ENCODE measurements around the gene HOXB4.

The HOXB4 gene

GRCh38 chr17:48558057-48558830 lies 19.9 kb downstream of the HOXB4 start:
- DNase-seq = no peak

DNA sequence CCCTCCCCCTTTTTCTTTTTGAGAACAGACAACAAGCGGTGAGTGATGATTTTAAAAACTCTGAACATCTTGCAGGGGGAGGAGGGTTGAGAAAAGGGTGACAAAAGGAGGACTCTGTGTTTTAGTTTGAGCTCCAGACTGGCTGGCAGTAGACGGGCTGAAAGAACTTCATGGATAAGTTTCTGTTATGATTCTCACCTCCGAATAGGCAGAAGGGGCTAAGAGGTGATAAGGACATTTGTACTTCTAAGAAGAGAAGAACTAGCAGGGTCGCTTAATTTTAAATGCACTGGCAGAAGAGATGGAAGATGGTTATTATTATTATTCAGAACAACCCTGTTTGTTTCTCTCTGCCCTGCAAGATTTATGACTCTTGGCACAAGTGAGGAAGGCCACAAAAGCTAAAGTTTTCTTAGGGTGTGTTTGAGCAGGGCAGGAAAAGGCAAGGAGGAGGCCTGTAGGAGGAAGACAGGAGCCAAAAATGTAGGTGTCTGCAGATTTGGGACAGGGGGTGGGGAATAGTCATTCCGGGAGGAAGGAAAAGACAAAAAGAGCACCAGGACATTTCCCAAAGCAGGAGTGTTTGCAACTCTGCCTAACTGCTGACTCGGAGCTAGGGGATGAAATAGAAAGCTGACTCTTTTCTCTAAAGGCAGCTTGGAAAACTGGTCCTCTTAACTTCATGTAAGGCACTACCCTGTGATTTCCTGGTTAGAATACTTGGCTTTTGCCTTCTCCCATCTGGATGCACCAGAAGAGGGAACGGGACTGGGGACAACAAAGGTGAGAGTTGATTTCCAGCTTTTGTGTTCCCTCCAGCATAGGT lies 21.4 kb downstream of the HOXB4 start:
- DNase-seq = no peak

DNA sequence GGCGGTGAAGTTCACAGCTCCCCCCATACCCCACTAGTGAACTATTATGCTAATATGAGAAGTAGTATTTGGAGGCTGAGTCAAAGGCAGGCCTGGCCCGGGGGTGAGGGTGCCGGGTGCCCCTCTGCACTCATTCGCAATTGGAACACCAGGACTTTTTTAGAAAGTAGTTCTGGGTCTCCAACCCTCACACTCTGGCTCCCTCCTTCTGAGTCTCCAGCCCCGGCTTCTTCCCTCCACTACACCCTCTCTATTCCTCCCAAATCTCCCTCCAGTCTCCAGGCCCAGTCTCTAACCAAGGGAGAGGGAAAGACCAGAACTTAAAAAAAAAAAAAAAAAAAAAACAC lies 21.9 kb downstream of the HOXB4 start:
- no peak for DNase-seq

DNA sequence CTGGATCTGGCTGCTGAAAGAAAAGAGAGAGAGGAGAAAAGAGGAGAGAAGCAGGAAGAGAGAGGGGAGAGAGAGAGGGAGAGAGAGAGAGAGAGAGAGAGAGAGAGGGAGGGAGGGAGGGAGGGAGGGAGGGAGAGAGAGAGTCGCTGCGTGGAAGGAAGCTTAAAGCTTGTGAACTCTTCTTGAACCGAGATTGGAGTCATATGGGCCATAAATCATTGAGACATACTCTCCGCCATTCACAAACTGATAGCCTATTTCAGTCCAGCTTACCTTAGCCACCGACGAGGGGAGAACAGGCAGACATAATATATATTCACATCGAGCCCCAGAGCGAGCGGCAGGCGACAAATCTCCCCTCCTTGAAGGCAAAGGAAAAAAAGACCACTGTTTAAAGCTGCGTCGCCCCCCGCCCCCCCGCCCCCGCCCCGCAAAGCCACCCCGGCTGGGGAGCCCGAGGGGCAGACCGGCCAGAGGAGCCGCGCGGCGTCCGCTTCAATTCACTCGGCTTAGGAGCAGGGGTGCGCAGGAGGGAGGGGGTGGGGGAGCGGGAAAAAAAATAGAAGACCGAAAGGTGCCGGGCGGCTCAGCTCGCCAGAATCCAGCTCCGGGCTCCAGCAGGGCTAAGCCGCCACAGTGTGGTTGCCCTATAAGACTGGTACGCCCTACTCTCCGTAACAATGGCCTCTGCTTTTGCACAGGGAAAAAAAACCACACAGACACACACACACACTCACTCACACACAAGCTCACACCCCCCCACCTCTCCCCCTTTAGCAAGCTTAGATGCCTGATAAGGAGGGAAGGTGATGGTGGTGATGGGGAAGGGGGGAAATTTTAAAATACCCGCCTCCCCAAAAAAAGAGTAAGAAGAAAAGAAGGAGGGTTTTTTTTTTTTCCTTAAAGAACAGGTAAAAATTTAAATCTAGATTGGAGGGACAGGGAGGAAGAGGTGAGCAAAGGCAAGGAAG lies 22.6 kb downstream of the HOXB4 start:
- DNase-seq = peak; percentile 81

GRCh38 chr17:48554412-48555257 lies 23.5 kb downstream of the HOXB4 start:
- peak; percentile 34 for DNase-seq

DNA sequence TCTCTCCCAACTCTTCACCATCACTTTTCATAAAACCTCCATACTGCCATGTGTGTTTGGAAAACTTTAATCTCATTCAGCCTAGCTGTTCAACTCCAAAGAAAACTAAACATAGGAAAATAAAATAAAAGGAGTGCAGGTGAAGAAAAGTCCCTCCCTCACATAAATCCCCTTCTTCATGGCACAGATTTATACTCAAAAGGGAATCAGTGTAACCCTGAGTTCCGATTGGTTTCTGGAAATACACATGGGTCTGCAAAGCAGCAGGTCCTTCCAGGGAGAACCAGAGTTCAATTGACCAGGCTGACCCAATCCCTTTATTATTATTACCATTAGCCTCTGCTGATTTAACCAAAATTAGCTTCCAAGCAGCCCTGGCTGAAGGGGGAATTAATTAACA lies 24.3 kb downstream of the HOXB4 start:
- DNase-seq = no peak

DNA sequence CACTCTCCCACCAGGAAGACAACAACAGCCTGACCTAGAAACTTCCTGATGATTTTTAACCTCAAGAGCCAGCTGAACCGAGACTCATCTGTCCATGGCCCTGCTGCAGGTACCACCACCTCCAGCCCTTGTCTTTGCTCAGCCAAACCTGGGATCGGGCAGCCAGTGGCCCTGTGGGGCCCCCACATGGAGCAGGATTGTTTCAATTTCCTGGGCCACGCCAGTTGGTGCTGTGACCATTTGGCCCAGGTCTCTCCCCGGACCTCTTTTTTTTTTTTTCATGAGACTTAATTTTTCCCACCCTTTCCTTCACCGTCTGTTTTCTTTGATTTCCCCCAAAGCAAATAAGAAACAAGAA lies 25.0 kb downstream of the HOXB4 start:
- DNase-seq = no peak

DNA sequence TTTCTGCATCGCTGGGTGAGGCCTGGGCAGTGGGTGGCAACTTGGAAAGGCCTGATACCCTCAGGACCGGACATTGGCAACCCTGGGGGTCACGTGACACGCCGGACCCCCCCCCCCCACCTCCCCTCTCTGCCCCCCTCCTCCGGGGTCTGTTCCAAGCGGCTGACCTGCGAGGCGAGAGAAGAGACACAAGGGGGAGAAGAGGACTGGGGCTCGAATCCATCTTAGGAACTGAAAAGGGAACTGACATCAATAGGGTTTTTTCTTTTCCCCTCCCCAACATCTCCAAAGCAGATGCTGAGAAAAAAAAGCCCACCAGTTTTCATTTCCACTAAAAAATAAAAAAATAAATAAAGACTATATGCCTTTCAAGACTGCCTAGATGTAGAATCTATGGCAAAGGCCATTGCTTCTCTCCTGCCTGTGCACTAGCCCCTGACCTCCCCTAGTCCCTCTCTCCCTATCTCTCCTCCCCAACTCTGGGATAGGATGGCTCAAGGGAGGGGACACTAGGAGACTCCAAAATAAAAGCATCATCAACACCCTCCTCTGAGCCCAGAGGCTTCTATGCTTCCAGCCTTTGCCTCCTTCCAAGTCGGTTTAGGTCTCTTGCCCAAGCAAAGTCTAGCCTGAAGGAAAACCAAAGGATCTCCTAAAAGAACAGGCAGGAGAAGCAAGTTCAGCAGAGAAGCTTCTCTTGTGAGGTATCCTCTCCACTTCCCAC lies 25.5 kb downstream of the HOXB4 start:
- no peak for DNase-seq

DNA sequence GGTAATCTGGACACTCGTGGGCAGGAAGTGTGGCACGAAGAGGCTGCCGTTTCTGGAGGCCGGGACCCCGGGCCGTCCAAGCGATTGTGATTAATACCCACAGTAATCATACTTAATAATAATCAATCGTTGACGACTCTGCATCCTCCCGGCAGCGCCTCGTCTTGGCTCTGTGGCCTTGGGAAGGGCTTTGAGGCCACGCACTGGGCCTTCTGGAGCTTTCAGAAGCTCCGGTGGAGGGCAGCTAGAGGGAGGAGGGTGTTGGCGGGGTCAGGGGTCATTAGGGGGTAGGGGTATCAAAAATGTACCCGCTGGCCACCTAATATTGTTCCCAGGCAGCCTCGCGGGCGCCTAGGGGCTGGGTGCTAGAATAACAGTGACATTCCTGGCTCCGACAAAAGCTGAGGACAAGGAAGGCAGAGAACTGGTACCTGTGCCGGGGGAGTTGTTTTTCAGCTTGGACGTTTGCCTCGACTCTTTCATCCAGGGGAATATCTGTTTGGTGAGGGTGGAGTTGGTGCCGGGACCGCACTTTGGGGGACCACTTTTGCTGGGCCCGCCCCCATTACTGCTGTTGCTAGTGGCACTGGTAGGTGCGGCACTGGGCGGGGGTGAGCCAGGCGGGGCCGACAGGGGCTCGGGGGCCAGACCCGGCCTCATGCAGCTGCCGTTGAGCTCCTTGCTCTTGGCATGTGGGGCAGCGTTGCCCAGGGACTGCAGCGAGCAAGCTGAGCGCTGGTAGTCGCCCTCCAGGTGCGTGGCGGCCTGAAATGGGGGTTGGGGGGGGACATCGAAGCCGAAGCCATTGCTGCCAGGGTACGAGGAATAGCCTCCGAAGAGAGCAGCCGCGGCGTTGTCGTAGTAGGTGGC lies 26.3 kb downstream of the HOXB4 start:
- no peak for DNase-seq

DNA sequence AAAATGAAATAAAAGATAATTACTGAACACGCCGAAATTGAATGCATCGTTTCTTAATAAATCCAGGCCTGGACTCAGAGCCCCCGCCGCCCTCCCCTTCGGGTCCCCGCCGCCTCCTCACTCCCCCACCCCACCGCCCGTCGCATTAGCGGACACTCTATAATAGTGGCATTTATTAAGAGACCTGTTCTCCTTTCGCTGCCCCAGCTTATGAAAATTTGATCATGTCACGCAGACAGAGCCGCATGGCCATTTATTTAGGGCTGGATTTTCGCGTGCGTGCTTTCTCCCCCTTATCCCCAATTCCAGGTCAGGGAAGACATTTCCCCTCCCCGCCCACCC lies 27.0 kb downstream of the HOXB4 start:
- DNase-seq = no peak

GRCh38 chr17:48550502-48551213 lies 27.5 kb downstream of the HOXB4 start:
- no peak for DNase-seq

GRCh38 chr17:48549914-48550501 lies 28.1 kb downstream of the HOXB4 start:
- DNase-seq = no peak

DNA sequence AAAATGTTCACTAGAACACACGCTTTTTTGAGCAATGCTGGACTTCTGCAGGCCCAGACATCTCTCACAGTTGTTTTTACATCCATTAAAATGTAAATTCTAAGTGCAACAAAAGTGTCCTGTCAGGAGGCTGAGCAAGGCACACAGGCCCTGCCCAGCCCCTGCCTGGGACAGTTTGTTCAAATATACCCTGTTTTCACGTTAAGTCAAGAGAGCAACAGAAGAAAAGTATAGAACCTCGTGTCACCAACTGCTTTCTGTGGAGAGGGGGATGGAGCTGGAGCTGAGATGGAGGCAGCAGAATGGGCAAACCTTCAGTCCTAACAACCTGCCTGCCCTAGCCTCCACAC lies 28.9 kb downstream of the HOXB4 start:
- no peak for DNase-seq

DNA sequence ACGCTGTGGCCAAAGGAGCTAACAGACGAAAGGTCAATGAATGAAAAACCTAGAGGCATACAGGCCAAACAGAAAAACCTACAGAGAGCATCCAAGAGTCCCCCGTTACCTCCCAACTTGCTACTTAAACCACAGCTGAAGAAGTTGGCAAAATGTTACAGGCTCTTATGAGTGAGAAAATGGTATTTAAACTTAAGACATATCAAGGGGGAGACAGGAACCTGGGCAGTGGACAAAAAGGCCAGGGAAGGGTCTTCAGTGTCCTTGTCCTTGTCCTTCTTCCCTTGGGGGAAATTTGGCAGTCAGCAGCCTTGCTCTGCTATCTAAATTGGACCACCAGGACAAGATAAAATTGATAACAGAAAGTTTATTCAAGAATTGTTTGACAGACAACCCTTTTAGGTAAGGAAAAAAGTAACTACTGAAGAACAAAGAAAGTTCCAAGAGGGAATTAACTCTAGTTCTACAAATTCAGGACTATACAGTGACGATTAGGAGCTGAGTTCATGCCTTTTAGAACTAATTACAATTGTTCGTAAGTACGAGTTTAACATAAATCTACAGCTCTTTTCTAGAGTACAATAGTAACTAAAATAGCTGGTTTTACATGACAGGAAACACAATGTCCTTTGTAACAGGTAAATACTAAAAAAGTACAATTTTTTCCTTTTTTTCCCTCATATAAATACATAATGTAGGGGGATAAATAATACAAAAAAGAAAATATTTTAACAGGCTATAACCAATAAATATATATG lies 29.4 kb downstream of the HOXB4 start:
- no peak for DNase-seq

DNA sequence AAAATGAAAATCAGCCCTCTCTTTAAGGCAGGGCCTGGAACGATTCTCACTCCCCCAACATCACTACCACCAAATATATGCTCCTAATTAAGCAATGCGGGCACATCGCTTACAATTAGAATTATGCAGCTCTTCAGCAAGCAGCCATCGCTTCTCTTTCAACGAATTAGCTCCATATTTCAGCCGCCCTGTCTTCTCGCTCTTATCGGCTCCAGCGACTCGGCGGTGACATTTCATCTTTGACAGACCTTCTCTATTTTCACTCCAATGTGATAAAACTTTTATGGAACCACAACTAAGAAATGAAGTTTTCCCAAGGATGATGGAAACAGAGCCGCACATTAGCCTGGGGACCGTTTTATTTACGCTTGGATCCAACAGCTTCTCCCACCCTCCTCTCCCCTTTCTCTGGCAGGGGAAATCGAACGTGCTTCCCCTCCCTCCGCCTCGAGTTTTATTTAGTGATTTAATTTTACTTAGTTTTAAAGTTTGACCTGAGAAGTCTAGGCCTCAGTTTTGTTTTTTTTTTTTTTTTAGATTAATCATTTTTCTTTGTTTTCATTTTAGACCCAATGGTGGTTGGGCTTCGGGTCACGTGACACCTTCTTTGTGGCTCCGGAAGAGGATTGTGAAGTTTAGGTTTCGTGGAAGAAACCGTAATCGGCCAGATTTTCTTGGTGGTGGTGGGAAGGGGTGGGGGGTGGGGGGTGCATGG lies 30.2 kb downstream of the HOXB4 start:
- DNase-seq = no peak

- DNase-seq = no peak
Measured at GRCh38 chr17:48546924-48547807, 31.0 kb downstream of the HOXB4 start.

All from NCI-H146 (cell line).